Right renal pelvis (tissue), 4 donors: ENCODE measurements around the gene BCL11B. TPM values are rescaled to one million over a fixed set of nuclear protein-coding genes. Genes with fewer than 3 reads are reported as not detected.

Experiments
- DNase-seq, 4 donors: peaks; one replicate each; pipeline ENCODE4 v3.0.0-alpha.2; 2013; ENCODE audit warnings: low read depth in 4 of 4, low spot score in 3 of 4, missing footprints in 1 of 4
- polyA plus RNA-seq, 4 donors: library from polyadenylated mRNA; unstranded; fragments of 120-200 nt; gene quantifications; one replicate each; pipeline ENCODE4 v1.2.1, GENCODE V29; 2013; ENCODE audit not compliant: insufficient read length in 4 of 4

BCL11B gene
- 1 to 10 TPM; 2.3 to 2.6 (median 2.4) TPM for polyA plus RNA-seq

- DNase-seq: peak in 3 of 4 donors; percentile 72 to 87 (median 86)
These were observed at the start of gene BCL11B for GRCh38 chr14:99271951-99272631. TSS of gene BCL11B (minus strand) at chr14:99272197. CDS start at chr14:99271218, 979 bp downstream.

GRCh38 chr14:99321236-99321925 lies 49.4 kb upstream of the BCL11B start:
- DNase-seq: no peak

GRCh38 chr14:99320621-99321235 lies 48.7 kb upstream of the BCL11B start:
- DNase-seq: no peak

GRCh38 chr14:99320105-99320572 lies 48.1 kb upstream of the BCL11B start:
- no peak for DNase-seq

GRCh38 chr14:99318959-99319295 lies 46.9 kb upstream of the BCL11B start:
- no peak for DNase-seq

GRCh38 chr14:99318091-99318958 lies 46.3 kb upstream of the BCL11B start:
- DNase-seq: no peak

GRCh38 chr14:99317231-99318090 lies 45.5 kb upstream of the BCL11B start:
- DNase-seq: no peak

GRCh38 chr14:99316281-99317163 lies 44.5 kb upstream of the BCL11B start:
- DNase-seq: no peak

DNA sequence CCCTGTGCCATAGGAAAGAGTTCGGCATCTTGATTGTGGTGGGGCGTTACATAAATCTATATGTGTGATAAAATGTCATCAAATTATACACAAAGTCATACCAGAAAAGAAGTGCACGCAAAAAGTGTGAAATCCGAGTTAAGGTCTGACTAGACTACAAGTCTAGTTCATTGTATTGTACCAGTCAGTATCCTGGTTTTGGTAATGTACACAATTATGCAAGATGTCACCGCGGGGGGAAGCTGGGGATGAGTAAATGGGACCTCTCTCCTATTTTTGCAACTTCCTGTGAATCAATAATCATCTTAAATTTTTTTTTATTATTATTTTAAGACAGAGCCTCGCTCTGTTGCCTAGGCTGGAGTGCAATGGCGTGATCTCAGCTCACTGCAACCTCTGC lies 43.2 kb upstream of the BCL11B start:
- DNase-seq: no peak

GRCh38 chr14:99314623-99315022 lies 42.6 kb upstream of the BCL11B start:
- DNase-seq: no peak

GRCh38 chr14:99313234-99313633 lies 41.2 kb upstream of the BCL11B start:
- DNase-seq: no peak

DNA sequence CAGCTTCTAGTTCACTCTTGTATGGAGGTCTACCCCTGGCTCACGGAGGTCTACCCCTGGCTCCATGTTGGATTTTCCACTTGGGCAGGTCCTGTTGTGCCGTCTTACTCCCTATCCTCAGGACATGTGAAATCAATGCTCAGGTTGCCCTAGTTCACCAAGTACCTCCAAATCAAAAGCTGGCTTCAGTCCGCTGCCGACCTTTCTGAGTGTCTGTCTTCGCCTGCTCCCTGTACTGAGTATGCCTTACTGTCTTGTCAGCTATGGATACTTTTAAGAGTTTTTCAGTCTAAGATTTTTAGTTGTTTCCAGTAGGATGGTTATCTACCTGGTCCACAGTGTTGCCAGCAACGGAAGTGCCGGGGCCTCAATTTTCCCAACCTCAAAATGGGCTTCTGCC lies 40.1 kb upstream of the BCL11B start:
- no peak for DNase-seq

GRCh38 chr14:99309220-99309766 lies 37.3 kb upstream of the BCL11B start:
- no peak for DNase-seq

DNA sequence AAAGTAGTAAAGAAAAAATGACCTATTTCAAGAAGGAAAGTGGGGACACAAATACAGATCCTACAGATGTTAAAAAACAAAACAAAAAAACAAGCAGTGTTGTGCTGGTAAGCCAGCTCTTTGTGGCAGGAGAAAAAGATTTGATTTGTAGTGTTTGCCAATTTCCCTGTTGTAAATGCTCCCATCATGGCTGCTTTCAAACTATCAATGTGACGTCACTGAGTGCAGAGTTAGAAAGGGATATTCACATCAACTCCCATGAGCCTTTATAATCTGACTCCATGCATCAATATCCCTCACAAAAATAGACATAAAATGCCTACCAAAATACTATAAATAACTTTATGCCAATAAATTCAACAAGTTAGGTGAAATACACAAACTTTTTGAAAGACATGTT lies 32.2 kb upstream of the BCL11B start:
- no peak for DNase-seq

- DNase-seq: no peak
These were observed 28.2 kb upstream of the BCL11B start for GRCh38 chr14:99300190-99300589.

DNA sequence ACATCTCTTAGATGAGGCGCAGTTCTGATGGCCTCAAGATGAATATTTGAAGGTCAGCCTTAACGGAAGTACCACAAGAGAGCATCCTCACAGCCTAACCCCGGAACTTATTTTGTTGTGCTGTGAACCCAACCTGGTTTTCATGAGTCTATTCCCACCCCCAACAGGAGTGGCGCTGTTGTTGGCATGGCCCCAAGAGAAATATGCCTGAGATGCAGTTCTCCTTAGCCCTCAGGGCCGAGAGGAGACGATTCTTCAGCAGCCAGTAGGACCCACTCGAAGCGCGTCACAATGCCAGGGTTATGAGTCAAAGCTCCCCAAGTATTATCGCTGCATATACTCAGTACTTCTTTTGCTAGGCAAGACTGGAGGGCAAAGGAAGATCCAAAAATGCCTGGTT lies 24.5 kb upstream of the BCL11B start:
- no peak for DNase-seq

DNA sequence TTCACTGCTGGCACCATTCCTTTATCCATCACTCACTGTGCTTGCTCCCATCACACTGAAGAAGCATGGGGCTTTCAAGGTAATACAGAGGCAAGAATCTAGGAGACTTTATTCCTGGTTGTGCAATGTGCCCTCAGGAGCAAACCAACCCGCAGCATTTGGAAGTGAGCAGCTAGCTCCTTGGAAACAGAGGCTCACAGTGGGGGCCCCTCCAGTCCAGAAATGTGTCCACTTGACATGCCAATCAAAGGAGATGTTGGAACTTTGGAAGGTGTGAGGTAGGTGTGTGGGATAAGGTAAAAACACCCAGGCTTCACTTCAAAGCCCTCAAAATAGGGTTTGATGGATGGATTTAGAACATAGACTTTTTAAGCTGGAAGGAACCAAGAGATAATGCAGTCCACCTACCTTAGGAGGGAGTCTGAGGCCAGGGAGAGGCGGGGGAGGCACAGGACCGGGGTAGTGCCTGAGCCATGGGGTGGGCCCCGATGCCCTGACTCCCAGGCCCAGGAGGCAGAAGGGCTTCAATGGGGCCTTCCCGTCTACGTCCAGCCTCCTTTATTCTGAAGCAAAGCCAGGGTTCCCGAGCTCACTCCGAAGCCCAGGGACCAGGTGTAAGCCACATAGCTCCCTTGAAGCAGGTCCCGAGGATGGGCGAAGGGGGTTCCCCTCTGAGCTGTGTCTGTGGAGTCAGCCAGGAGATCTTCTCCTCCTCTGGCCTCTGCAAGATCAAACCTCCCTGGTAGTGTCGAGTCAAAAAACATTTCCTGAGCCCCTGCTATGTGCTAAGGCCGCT lies 17.6 kb upstream of the BCL11B start:
- DNase-seq: no peak

DNA sequence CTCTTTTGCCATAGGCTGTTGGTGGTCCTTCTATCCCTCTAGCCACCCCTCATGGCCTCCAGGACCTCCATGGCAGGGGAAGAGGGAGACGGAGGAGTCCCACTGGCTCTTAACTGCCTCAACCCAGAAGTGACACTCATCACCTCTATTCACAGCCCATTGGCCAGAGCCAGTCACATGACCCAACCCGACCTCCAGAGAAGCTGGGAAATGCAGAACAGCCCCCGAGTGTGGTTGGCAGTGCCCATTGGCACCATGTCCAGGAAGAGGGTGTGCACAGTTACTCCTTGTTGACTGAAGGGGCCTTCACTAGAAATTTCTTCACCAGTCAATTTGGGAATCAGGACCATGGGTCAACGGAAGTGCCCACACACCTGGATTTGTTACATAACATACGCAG lies 17.0 kb upstream of the BCL11B start:
- no peak for DNase-seq
